ENCODE data around the gene TAOK2. TPM values are rescaled to one million over a fixed set of nuclear protein-coding genes. Genes with fewer than 3 reads are reported as not detected.
"Not testable (repeated sequence)": the region's sequence is repeated elsewhere in the genome, so short reads cannot be mapped to it uniquely, and the experiment has no call there.

The TAOK2 gene
- total and polyA plus RNA-seq, 8 donors = 13.5 to 41.1 (median 18.0) TPM

GRCh38 chr16:30010844-30011713 is 37.4 kb downstream of the TAOK2 start, which contains the start of gene DOC2A:
DOC2A (minus strand) TSS chr16:30011027; CDS start chr16:30010222, 805 bp downstream.
- FAIRE-seq = no peak
- no peaks in the 10 kb centered on the region for H3K4me1 ChIP-seq
- WGBS, 2 donors = 1 to 2% methylated on average over 48 to 99 of the region's 99 CpGs
- H3K36me3 ChIP-seq = no peaks in the 10 kb centered on the region
- H3K4me3 ChIP-seq = peak within 1 kb of the TSS in 3 of 4 donors; percentile 18 to 50 (median 28)
- TF ChIP-seq CTCF (IDR thresholded peaks at IDR 0.05) = no peak
- H3K9me3 ChIP-seq = no peaks in the 10 kb centered on the region
- no peak within 1 kb of the TSS for H3K27ac ChIP-seq
- intact Hi-C loops (cut with DNase I) = no loop called here
- peak in 2 of 6 donors; percentile 64 to 74 for DNase-seq
- H3K27me3 ChIP-seq = peaks cover 0 to 10% (median 2%) of the 10 kb centered on the region in 4 donors
- ATAC-seq = peak; percentile 33 to 61 (median 44)

GRCh38 chr16:30011714-30012504 is 38.2 kb downstream of the TAOK2 start:
- H3K27ac ChIP-seq = no peak overlapping the region
- ATAC-seq (no peak), FAIRE-seq (no peak), DNase-seq (peak in 2 of 6 donors; percentile 54 to 58)
- TF ChIP-seq CTCF (IDR thresholded peaks at IDR 0.05) = no peak
- intact Hi-C loops (cut with DNase I) = no loop called here
- H3K4me3 ChIP-seq = peak overlapping the region in 1 of 4 donors; percentile 50
- H3K27me3 ChIP-seq = peaks cover 0 to 10% (median 2%) of the 10 kb centered on the region in 4 donors
- 26 to 29% methylated on average over 31 of the region's 31 CpGs for WGBS, 2 donors
- H3K36me3 ChIP-seq = no peaks in the 10 kb centered on the region
- no peaks in the 10 kb centered on the region for H3K9me3 ChIP-seq
- H3K4me1 ChIP-seq = no peaks in the 10 kb centered on the region

GRCh38 chr16:30012598-30012997 is 38.9 kb downstream of the TAOK2 start:
- ATAC-seq; FAIRE-seq; H3K27me3 ChIP-seq; H3K9me3 ChIP-seq; H3K4me1 ChIP-seq; H3K27ac ChIP-seq; H3K36me3 ChIP-seq; H3K4me3 ChIP-seq; intact Hi-C loops (cut with DNase I); DNase-seq: not testable (repeated sequence)
- 80 to 87% methylated on average over 14 of the region's 14 CpGs for WGBS, 2 donors

- ATAC-seq; H3K4me1 ChIP-seq; H3K4me3 ChIP-seq; H3K36me3 ChIP-seq; intact Hi-C loops (cut with DNase I); DNase-seq; H3K27me3 ChIP-seq; H3K9me3 ChIP-seq; FAIRE-seq; H3K27ac ChIP-seq: not testable (repeated sequence)
- 83 to 89% methylated on average over 7 of the region's 7 CpGs for WGBS, 2 donors
These were observed 41.8 kb downstream of the TAOK2 start for GRCh38 chr16:30015450-30015849.

- peaks cover 0 to 4% (median under 1%) of the 10 kb centered on the region in 4 donors for H3K27me3 ChIP-seq
- no peaks in the 10 kb centered on the region for H3K9me3 ChIP-seq
- no peak for ATAC-seq
- no peak overlapping the region for H3K4me3 ChIP-seq
- H3K27ac ChIP-seq = no peak overlapping the region
- no peaks in the 10 kb centered on the region for H3K4me1 ChIP-seq
- no peak for FAIRE-seq
- 50 to 55% methylated on average over 8 of the region's 8 CpGs for WGBS, 2 donors
- intact Hi-C loops (cut with DNase I) = no loop called here
- no peak for TF ChIP-seq CTCF (IDR thresholded peaks at IDR 0.05)
- H3K36me3 ChIP-seq = no peaks in the 10 kb centered on the region
- no peak for DNase-seq
These were observed 43.0 kb downstream of the TAOK2 start for GRCh38 chr16:30016555-30017276.

All from pancreas (tissue), 10 donors.